ENCODE measurements around the gene DNM2. TPM values are rescaled to one million over a fixed set of nuclear protein-coding genes. Genes with fewer than 3 reads are reported as not detected.

Gene DNM2
- total RNA-seq, 1 donor from 2014 or later: 184 TPM

DNA sequence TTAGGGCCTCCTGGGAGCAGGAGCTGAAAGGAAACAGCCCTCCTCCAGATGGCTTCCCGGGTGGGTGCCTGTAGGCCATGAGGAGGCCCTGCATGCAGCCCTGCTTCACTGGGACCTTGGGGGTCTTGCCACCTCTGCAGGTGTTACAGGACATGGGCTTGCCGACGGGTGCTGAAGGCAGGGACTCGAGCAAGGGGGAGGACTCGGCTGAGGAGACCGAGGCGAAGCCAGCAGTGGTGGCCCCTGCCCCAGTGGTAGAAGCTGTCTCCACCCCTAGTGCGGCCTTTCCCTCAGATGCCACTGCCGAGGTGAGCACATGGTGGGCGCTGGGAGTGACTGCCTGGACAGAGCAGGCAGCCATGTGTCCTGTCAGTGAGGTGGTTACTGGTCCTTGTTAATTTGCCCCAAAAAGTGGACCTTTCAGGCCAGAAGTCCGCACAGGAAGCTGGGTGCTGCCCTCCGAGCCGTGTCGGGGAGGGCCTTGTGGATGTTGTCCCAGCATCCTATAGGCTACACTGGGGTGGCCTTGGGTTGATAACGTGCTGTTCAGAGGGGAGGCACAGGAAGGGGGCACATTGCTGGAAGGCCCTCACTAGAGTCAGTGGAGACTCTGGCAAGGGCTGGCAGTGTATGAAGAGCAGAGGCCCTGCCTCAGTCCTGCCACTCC is 35.3 kb upstream of the DNM2 start:
- Mint-ChIP-seq H3K4me3 (ENCODE audit: unreplicated experiment) (no peak overlapping the region), H3K36me3 (ENCODE audit: low read depth, unreplicated experiment) (peaks cover 46% of the 10 kb centered on the region), H3K9me3 (ENCODE audit: unreplicated experiment) (no peaks in the 10 kb centered on the region), H3K4me1 (ENCODE audit: unreplicated experiment) (no peaks in the 10 kb centered on the region), H3K27ac (ENCODE audit: unreplicated experiment) (no peak overlapping the region), H3K27me3 (ENCODE audit: unreplicated experiment) (peaks cover 9% of the 10 kb centered on the region)
- no peak for DNase-seq (ENCODE audit: low spot score)
- TF ChIP-seq, protein P1, sequence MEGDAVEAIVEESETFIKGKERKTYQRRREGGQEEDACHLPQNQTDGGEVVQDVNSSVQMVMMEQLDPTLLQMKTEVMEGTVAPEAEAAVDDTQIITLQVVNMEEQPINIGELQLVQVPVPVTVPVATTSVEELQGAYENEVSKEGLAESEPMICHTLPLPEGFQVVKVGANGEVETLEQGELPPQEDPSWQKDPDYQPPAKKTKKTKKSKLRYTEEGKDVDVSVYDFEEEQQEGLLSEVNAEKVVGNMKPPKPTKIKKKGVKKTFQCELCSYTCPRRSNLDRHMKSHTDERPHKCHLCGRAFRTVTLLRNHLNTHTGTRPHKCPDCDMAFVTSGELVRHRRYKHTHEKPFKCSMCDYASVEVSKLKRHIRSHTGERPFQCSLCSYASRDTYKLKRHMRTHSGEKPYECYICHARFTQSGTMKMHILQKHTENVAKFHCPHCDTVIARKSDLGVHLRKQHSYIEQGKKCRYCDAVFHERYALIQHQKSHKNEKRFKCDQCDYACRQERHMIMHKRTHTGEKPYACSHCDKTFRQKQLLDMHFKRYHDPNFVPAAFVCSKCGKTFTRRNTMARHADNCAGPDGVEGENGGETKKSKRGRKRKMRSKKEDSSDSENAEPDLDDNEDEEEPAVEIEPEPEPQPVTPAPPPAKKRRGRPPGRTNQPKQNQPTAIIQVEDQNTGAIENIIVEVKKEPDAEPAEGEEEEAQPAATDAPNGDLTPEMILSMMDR (IDR thresholded peaks at IDR 0.05; ENCODE audit: unreplicated experiment): no peak

DNA sequence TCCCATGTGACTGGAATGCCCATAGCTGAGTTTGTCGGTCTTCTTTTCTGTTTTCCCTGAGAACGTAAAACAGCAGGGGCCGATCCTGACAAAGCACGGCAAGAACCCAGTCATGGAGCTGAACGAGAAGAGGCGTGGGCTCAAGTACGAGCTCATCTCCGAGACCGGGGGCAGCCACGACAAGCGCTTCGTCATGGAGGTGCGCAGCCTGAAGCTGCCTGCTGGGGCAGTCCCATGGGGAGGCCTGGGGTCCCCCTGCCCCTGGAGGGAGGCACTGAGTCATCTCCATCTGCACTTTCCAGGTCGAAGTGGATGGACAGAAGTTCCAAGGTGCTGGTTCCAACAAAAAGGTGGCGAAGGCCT is 34.8 kb upstream of the DNM2 start:
- Mint-ChIP-seq H3K27me3 (ENCODE audit: unreplicated experiment) (peaks cover 9% of the 10 kb centered on the region), H3K4me1 (ENCODE audit: unreplicated experiment) (no peaks in the 10 kb centered on the region), H3K4me3 (ENCODE audit: unreplicated experiment) (no peak overlapping the region), H3K9me3 (ENCODE audit: unreplicated experiment) (no peaks in the 10 kb centered on the region), H3K27ac (ENCODE audit: unreplicated experiment) (no peak overlapping the region), H3K36me3 (ENCODE audit: low read depth, unreplicated experiment) (peaks cover 43% of the 10 kb centered on the region)
- DNase-seq (ENCODE audit: low spot score): no peak
- TF ChIP-seq, protein P1 (IDR thresholded peaks at IDR 0.05; ENCODE audit: unreplicated experiment): no peak

DNA sequence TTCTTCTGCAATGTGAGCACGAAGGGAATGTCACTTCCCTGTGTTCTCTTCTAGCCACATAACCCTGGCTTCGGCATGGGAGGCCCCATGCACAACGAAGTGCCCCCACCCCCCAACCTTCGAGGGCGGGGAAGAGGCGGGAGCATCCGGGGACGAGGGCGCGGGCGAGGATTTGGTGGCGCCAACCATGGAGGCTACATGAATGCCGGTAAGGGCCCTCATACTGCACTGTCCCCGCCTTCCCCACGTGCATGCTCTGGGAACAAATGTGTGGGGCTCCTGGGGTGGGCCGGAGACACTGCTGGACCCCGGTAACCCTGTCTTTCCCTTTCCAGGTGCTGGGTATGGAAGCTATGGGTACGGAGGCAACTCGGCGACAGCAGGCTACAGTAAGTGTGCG is 34.3 kb upstream of the DNM2 start:
- TF ChIP-seq, protein P1 (IDR thresholded peaks at IDR 0.05; ENCODE audit: unreplicated experiment): no peak
- Mint-ChIP-seq H3K4me3 (ENCODE audit: unreplicated experiment) (no peak overlapping the region), H3K4me1 (ENCODE audit: unreplicated experiment) (no peaks in the 10 kb centered on the region), H3K27me3 (ENCODE audit: unreplicated experiment) (peaks cover 9% of the 10 kb centered on the region), H3K9me3 (ENCODE audit: unreplicated experiment) (no peaks in the 10 kb centered on the region), H3K27ac (ENCODE audit: unreplicated experiment) (no peak overlapping the region), H3K36me3 (ENCODE audit: low read depth, unreplicated experiment) (peaks cover 38% of the 10 kb centered on the region)
- DNase-seq (ENCODE audit: low spot score): no peak

DNA sequence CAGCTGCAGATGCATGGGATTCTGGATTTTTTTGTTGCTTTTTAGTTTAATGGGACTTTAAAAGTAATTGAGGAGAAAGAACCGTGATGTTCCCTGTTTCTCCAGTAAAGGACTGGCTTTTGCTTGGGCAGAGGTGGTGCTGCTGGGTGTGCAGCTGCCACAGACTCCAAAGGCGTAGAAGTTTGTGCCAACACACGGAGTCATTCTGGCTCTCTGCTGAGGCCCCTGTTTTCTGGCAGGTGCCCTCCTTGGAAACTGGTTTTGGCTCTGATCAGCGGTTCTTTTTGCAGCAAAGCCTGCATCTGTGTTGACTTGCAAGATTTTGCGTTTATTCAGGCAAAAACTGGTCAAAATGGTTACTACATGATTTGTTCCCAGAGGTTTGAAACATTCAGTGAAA is 32.7 kb upstream of the DNM2 start:
- no peak overlapping the region for H3K4me3 Mint-ChIP-seq (ENCODE audit: unreplicated experiment)
- TF ChIP-seq, protein P1 (IDR thresholded peaks at IDR 0.05; ENCODE audit: unreplicated experiment): no peak
- H3K36me3 Mint-ChIP-seq (ENCODE audit: low read depth, unreplicated experiment): peaks cover 40% of the 10 kb centered on the region
- H3K9me3 Mint-ChIP-seq (ENCODE audit: unreplicated experiment): no peaks in the 10 kb centered on the region
- H3K27me3 Mint-ChIP-seq (ENCODE audit: unreplicated experiment): peaks cover 9% of the 10 kb centered on the region
- no peak overlapping the region for H3K27ac Mint-ChIP-seq (ENCODE audit: unreplicated experiment)
- H3K4me1 Mint-ChIP-seq (ENCODE audit: unreplicated experiment): no peaks in the 10 kb centered on the region
- no peak for DNase-seq (ENCODE audit: low spot score)

DNA sequence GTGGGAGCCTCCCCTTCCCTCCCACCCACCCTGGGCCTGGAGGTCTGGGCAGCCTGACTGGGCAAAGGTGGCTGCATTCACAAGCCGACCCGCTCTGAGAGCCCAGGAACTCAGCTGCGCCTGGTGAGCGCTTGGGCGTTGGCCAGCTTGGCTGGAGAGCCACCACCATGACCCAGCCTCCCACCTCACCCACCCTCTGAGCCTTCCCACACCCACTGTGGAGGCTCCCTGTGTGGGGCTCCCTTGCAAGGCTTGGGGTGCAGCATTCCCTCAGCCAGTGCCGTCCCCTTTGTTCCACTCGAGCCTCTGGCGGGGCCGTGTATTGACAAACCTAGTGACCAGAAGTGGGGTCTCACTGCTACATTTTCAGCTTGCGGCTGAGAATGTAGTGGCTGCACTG is 31.7 kb upstream of the DNM2 start:
- H3K9me3 Mint-ChIP-seq (ENCODE audit: unreplicated experiment): no peaks in the 10 kb centered on the region
- H3K36me3 Mint-ChIP-seq (ENCODE audit: low read depth, unreplicated experiment): peaks cover 38% of the 10 kb centered on the region
- H3K4me1 Mint-ChIP-seq (ENCODE audit: unreplicated experiment): no peaks in the 10 kb centered on the region
- peaks cover 9% of the 10 kb centered on the region for H3K27me3 Mint-ChIP-seq (ENCODE audit: unreplicated experiment)
- H3K27ac Mint-ChIP-seq (ENCODE audit: unreplicated experiment): no peak overlapping the region
- TF ChIP-seq, protein P1 (IDR thresholded peaks at IDR 0.05; ENCODE audit: unreplicated experiment): no peak
- no peak overlapping the region for H3K4me3 Mint-ChIP-seq (ENCODE audit: unreplicated experiment)
- DNase-seq (ENCODE audit: low spot score): no peak
